Neural cell (in vitro differentiated cells): Measurements from ENCODE around the gene LRRC36. TPM values are rescaled to one million over a fixed set of nuclear protein-coding genes. Genes with fewer than 3 reads are reported as not detected.

Source experiments
- H2AFZ ChIP-seq: fragments of 200-600, 300-800 bp; sonication (generic), shearing (Covaris generic); 2 replicates; pipeline ENCODE4 v1.6.0; 2014; ENCODE audit warnings: low read depth, mild to moderate bottlenecking, antibody characterized with exemption, low read length, moderate library complexity
- H3F3A ChIP-seq: fragments of 200-600 bp; shearing (Covaris generic); 2 replicates; pipeline ENCODE4 v1.6.1; 2016; ENCODE audit warnings: mild to moderate bottlenecking, moderate library complexity, mixed read lengths, antibody characterized with exemption, low read length; ENCODE audit not compliant: insufficient read depth, poor library complexity, severe bottlenecking
- H3K27ac ChIP-seq: fragments of 200-600, 300-800 bp; sonication (generic), shearing (Covaris generic); 2 replicates; pipeline ENCODE4 v1.5.1; 2014; ENCODE audit warnings: mild to moderate bottlenecking, low read length, moderate library complexity
- H3K27me3 ChIP-seq: fragments of 300-800, 200-600 bp; sonication (generic), shearing (Covaris generic); 2 replicates; pipeline ENCODE4 v1.6.0; 2014; ENCODE audit warnings: mild to moderate bottlenecking, low read depth, low read length, moderate library complexity; ENCODE audit not compliant: insufficient read depth
- H3K36me3 ChIP-seq: fragments of 300-800, 200-600 bp; sonication (generic), shearing (Covaris generic); 2 replicates; pipeline ENCODE4 v1.5.1; 2014; ENCODE audit warnings: mild to moderate bottlenecking, antibody characterized with exemption, low read length, moderate library complexity; ENCODE audit not compliant: insufficient read depth
- H3K4me2 ChIP-seq: fragments of 300-800, 200-600 bp; sonication (generic), shearing (Covaris generic); 2 replicates; pipeline ENCODE4 v1.6.0; 2014; ENCODE audit warnings: mild to moderate bottlenecking, low read length
- H3K4me3 ChIP-seq: fragments of 300-800, 200-600 bp; sonication (generic), shearing (Covaris generic); 2 replicates; pipeline ENCODE4 v1.5.1; 2014; ENCODE audit warnings: mild to moderate bottlenecking, low read length, moderate library complexity
- H3K79me2 ChIP-seq: fragments of 200-600 bp; shearing (Covaris generic); replicated peaks from 2 replicates; pipeline ENCODE4 v1.6.0; 2014; ENCODE audit warnings: mild to moderate bottlenecking, low read length, moderate library complexity; ENCODE audit not compliant: insufficient read depth
- H3K9ac ChIP-seq: fragments of 300-800, 200-600 bp; sonication (generic), shearing (Covaris generic); 2 replicates; pipeline ENCODE4 v1.6.1; 2016; ENCODE audit warnings: mild to moderate bottlenecking, low read length, mixed read lengths
- H3K9me2 ChIP-seq: fragments of 200-600 bp; shearing (Covaris generic); 2 replicates; pipeline ENCODE4 v1.6.1; 2016; ENCODE audit warnings: mild to moderate bottlenecking, low read length, mixed read lengths; ENCODE audit not compliant: insufficient read depth
- H3K9me3 ChIP-seq: fragments of 200-600, 300-800 bp; sonication (generic), shearing (Covaris generic); 2 replicates; pipeline ENCODE4 v1.6.1; 2016; ENCODE audit warnings: mild to moderate bottlenecking, mixed run types, low read length, moderate library complexity, mixed read lengths
- H4K20me1 ChIP-seq: fragments of 200-600 bp; shearing (Covaris generic); 2 replicates; pipeline ENCODE4 v1.6.1; 2016; ENCODE audit warnings: mild to moderate bottlenecking, mixed run types; ENCODE audit not compliant: insufficient read depth
- CTCF ChIP-seq: fragments of 450-650 bp; IDR thresholded peaks from 2 replicates; pipeline ENCODE4 v1.5.1; 2014; ENCODE audit warnings: antibody characterized with exemption, mild to moderate bottlenecking, moderate library complexity; ENCODE audit not compliant: poor library complexity, severe bottlenecking
- EP300 ChIP-seq: fragments of 450-650 bp; conservative IDR thresholded peaks from 2 replicates; pipeline ENCODE4 v1.6.1; 2014; ENCODE audit warnings: antibody characterized with exemption, mild to moderate bottlenecking, moderate library complexity; ENCODE audit not compliant: poor library complexity, severe bottlenecking
- EZH2 ChIP-seq: fragments of 200-600, 300-800 bp; shearing (Covaris generic), sonication (generic); IDR thresholded peaks from 2 replicates; pipeline ENCODE4 v1.6.1; 2014; ENCODE audit warnings: antibody characterized with exemption, low read length, borderline replicate concordance, mild to moderate bottlenecking; ENCODE audit not compliant: insufficient read depth, poor library complexity, severe bottlenecking
- MXI1 ChIP-seq: fragments of 450-650 bp; conservative IDR thresholded peaks from 2 replicates; pipeline ENCODE4 v1.6.1; 2014; ENCODE audit warnings: antibody characterized with exemption, mild to moderate bottlenecking; ENCODE audit not compliant: poor library complexity, severe bottlenecking
- POLR2AphosphoS5 ChIP-seq: IDR thresholded peaks from 2 replicates; pipeline ENCODE4 v1.6.1; 2012
- RAD21 ChIP-seq: fragments of 450-650 bp; conservative IDR thresholded peaks from 2 replicates; pipeline ENCODE4 v1.6.1; 2014; ENCODE audit warnings: antibody characterized with exemption, mild to moderate bottlenecking, moderate library complexity
- SMC3 ChIP-seq: fragments of 450-650 bp; conservative IDR thresholded peaks from 2 replicates; pipeline ENCODE4 v1.6.1; 2014; ENCODE audit warnings: antibody characterized with exemption, mild to moderate bottlenecking, moderate library complexity; ENCODE audit not compliant: poor library complexity
- TAF1 ChIP-seq: IDR thresholded peaks from 2 replicates; pipeline ENCODE4 v1.6.1; 2012; ENCODE audit warnings: low read depth
- polyA plus RNA-seq: library from polyadenylated mRNA; depleted of rRNA; stranded (reverse); fragments of >200 nt; gene quantifications from 2 replicates; pipeline ENCODE4 v1.2.3, GENCODE V29; 2014
- TF ChIP-seq, protein P1 (sequence below): IDR thresholded peaks from 2 replicates; pipeline ENCODE4 v1.6.1; 2012; ENCODE audit warnings: borderline replicate concordance

LRRC36 gene
- polyA plus RNA-seq, 1 donor from 2014 or later: 1.6 TPM

GRCh38 chr16:67426950-67427349 is 100.3 kb downstream of the LRRC36 start:
- Histone ChIP-seq H3K9me3 (no peaks in the 10 kb centered on the region), H3K36me3 (no peaks in the 10 kb centered on the region), H3K79me2 (no peaks in the 10 kb centered on the region), H3K27me3 (peaks cover 35% of the 10 kb centered on the region), H3K4me2 (no peak overlapping the region), H3K9ac (no peak overlapping the region), H2AFZ (no peak overlapping the region), H3K4me3 (no peak overlapping the region), H3K27ac (no peak overlapping the region), H4K20me1 (no peaks in the 10 kb centered on the region), H3K9me2 (no peaks in the 10 kb centered on the region), H3F3A (no peaks in the 10 kb centered on the region)
- no peak for TF ChIP-seq TAF1
- no peak for TF ChIP-seq RAD21
- TF ChIP-seq CTCF: no peak
- no peak for TF ChIP-seq EP300
- TF ChIP-seq, protein P1, sequence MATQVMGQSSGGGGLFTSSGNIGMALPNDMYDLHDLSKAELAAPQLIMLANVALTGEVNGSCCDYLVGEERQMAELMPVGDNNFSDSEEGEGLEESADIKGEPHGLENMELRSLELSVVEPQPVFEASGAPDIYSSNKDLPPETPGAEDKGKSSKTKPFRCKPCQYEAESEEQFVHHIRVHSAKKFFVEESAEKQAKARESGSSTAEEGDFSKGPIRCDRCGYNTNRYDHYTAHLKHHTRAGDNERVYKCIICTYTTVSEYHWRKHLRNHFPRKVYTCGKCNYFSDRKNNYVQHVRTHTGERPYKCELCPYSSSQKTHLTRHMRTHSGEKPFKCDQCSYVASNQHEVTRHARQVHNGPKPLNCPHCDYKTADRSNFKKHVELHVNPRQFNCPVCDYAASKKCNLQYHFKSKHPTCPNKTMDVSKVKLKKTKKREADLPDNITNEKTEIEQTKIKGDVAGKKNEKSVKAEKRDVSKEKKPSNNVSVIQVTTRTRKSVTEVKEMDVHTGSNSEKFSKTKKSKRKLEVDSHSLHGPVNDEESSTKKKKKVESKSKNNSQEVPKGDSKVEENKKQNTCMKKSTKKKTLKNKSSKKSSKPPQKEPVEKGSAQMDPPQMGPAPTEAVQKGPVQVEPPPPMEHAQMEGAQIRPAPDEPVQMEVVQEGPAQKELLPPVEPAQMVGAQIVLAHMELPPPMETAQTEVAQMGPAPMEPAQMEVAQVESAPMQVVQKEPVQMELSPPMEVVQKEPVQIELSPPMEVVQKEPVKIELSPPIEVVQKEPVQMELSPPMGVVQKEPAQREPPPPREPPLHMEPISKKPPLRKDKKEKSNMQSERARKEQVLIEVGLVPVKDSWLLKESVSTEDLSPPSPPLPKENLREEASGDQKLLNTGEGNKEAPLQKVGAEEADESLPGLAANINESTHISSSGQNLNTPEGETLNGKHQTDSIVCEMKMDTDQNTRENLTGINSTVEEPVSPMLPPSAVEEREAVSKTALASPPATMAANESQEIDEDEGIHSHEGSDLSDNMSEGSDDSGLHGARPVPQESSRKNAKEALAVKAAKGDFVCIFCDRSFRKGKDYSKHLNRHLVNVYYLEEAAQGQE: no peak
- TF ChIP-seq MXI1: no peak

GRCh38 chr16:67428146-67428731 is 101.6 kb downstream of the LRRC36 start:
- H3K4me2 ChIP-seq: no peak overlapping the region

More at GRCh38 chr16:67428146-67428731, 101.6 kb downstream of the LRRC36 start:
- Histone ChIP-seq H3F3A (no peaks in the 10 kb centered on the region), H4K20me1 (no peaks in the 10 kb centered on the region), H3K4me3 (no peak overlapping the region), H3K9me3 (no peaks in the 10 kb centered on the region), H3K36me3 (no peaks in the 10 kb centered on the region), H3K9me2 (no peaks in the 10 kb centered on the region), H3K9ac (no peak overlapping the region), H3K27me3 (peaks cover 40% of the 10 kb centered on the region), H3K79me2 (no peaks in the 10 kb centered on the region), H2AFZ (no peak overlapping the region), H3K27ac (no peak overlapping the region)
- TF ChIP-seq POLR2AphosphoS5 (no peak), MXI1 (no peak), SMC3 (no peak), CTCF (no peak), TAF1 (no peak), RAD21 (no peak), EP300 (no peak), EZH2 (no peak)
- TF ChIP-seq, protein P1: no peak
